Keratinocyte (primary cell): ENCODE data around the gene SLC5A5.

Source experiments
- EZH2 ChIP-seq: IDR thresholded peaks from one replicate; pipeline ENCODE4 v1.6.1; 2012; ENCODE audit warnings: inconsistent platforms, mild to moderate bottlenecking, low read length, moderate library complexity
- TF ChIP-seq, protein P1 (sequence below), 3 experiments: IDR thresholded peaks in 1 of 3; conservative IDR thresholded peaks in 1 of 3; optimal IDR thresholded peaks in 1 of 3; 2 replicates in 2 of 3; 3 replicates in 1 of 3; pipeline versions ENCODE3 to v1.5.1; 2011; ENCODE audit warnings: low read length in 3 of 3, mild to moderate bottlenecking in 3 of 3, moderate library complexity in 2 of 3, control low read depth in 1 of 3, inconsistent platforms in 1 of 3; ENCODE audit not compliant: insufficient read depth in 2 of 3; ENCODE audit errors: extremely low read depth in 1 of 3

DNA sequence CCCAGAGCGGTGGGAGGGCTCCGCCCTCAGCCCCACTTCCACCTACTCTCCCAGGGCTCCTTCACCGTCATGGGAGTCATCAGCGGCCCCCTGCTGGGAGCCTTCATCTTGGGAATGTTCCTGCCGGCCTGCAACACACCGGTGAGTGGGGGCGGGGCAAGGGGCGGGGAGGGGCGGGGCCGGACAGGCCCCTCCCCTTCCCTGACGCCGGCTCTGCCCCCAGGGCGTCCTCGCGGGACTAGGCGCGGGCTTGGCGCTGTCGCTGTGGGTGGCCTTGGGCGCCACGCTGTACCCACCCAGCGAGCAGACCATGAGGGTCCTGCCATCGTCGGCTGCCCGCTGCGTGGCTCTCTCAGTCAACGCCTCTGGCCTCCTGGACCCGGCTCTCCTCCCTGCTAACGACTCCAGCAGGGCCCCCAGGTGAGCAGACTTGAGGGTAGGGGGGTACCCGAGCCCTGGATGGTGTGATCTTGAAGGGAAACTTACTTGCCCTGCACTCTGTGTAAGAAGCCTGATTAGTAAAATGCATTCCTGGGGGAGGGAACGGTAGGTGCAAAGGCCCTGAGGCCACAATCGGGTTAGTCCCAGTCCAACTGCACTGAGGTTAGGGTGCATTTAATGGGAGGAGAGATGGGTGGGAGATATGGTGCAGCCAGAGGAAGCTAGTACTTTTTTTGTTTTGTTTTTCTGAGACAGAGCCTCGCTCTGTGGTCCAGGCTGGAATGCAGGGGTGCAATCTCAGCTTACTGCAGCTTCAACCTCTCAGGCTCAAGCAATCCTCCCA, 12.1 kb downstream of the SLC5A5 start:
- TF ChIP-seq, protein P1, sequence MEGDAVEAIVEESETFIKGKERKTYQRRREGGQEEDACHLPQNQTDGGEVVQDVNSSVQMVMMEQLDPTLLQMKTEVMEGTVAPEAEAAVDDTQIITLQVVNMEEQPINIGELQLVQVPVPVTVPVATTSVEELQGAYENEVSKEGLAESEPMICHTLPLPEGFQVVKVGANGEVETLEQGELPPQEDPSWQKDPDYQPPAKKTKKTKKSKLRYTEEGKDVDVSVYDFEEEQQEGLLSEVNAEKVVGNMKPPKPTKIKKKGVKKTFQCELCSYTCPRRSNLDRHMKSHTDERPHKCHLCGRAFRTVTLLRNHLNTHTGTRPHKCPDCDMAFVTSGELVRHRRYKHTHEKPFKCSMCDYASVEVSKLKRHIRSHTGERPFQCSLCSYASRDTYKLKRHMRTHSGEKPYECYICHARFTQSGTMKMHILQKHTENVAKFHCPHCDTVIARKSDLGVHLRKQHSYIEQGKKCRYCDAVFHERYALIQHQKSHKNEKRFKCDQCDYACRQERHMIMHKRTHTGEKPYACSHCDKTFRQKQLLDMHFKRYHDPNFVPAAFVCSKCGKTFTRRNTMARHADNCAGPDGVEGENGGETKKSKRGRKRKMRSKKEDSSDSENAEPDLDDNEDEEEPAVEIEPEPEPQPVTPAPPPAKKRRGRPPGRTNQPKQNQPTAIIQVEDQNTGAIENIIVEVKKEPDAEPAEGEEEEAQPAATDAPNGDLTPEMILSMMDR (optimal IDR thresholded peaks at IDR 0.05 in 1 of 3, IDR thresholded peaks at IDR 0.05 in 1 of 3, conservative IDR thresholded peaks at IDR 0.05 in 1 of 3; ENCODE audit: extremely low read depth in 1 of 3, insufficient read depth in 2 of 3, low read length in 3 of 3), result no peak
- no peak for TF ChIP-seq EZH2
